GM19193 (cell line): Measurements from ENCODE around the gene CAPN8.

Experiments
- POLR2A ChIP-seq: IDR thresholded peaks from 4 replicates; pipeline ENCODE4 v1.6.1; 2011; ENCODE audit not compliant: insufficient read depth, insufficient read length; ENCODE audit errors: extremely low read depth

CAPN8 gene

DNA sequence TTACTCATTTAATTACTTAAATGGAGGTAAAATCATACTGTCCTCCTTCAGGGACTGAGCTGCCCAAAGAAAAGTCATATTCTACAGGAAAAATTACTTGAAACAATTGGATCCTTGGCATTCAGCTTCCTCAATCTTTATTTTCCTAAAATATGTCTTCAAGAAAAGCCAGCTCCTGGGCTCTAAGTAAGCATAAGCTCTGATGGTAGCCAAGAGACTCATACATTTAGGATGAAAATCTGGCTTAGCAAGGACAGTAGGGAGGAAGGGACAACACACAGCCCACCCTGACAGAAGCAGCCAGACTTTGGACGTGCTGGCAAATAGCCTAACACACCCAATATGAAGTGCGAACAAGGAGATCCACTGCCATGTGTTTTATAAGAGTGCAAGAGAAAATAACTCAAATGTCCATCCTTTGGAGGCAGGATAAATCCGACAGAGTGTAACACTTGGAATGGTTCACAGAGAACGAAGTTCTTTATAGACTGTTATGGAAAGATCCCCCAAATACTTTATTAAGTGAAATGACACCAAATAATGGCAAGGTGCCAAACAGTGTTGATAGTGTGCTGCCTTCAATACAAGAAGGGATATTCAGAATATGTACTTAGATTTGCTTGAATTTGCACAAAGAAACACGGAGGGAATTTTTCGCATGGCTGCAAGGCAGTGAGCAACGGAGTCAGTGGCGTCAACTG is 14.1 kb downstream of the CAPN8 start:
- no peak for TF ChIP-seq POLR2A

DNA sequence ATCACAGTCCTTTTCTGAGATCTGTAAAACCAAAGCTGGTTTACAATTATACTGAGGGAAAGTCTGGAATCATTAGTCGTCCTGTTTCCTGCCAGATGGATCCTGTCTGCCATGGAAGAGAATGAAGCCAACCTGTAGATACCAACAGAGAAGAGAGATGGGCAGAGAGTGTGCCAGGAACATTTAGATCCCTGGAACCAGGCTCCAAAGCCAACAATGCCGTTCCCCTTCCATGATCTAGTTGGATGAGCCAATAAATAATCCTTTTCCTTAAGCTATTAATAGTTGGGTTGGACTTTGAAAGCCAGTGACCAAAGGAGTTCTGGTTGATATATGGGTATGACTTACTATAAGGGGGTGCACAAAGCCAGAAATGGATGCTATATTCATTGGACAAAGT is 15.0 kb downstream of the CAPN8 start:
- TF ChIP-seq POLR2A = no peak

DNA sequence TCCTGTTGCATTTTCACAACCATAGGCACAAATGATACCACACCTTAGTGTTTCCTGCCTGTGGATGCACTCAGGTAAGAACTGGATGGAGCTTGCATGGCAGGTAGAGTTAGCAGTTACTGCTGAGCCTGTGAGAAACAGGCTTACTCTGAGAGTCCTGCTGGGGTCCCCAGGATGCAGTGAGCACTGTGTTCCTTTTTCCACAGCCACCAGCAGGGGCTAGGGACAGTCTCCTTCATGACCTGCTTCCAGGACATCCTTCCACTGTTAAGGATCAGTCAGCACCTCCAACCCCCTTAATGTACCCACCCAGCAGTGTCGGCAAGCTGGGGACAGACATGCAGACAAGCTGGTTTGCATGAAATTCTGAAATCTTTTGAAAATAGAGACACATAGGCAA is 16.3 kb downstream of the CAPN8 start:
- TF ChIP-seq POLR2A = no peak

DNA sequence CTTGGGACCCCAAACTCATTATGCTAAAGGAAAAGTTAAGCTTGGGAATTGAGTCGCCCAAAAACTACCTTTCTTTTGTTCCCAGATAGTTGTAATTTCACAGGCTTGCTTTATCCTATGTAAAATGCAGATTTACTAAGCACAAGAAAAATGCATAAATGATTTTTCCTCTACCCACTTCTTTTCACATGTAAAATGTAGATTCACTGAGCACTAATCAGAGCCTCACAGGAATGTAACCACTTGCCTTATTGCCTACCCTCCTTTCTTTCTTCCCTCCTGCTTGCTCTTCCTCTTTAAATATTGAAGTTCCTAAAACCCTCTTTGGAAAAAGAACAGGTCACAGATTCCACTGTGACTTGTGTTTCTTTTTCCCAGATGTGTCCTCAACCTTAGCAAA is 18.3 kb downstream of the CAPN8 start:
- TF ChIP-seq POLR2A = no peak

DNA sequence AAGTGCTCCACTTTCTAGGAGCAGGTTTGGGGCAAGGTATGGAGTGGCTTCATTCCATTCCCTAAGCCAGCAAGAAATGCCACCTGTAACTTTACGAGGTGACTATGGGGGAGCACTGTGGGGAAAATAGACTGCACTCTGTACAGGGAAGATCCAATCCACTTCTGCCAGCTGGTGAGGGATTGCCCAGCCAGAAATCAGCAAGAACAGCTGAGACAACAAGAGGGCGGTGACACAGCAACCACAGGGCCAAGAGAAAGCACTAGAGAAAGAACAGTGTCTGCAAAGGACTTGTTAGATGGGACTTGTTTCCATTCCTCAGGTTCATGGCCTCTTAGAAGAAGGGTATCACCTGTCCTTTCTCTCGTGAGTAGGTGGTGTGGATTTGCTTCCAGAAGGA is 19.6 kb downstream of the CAPN8 start:
- no peak for TF ChIP-seq POLR2A

DNA sequence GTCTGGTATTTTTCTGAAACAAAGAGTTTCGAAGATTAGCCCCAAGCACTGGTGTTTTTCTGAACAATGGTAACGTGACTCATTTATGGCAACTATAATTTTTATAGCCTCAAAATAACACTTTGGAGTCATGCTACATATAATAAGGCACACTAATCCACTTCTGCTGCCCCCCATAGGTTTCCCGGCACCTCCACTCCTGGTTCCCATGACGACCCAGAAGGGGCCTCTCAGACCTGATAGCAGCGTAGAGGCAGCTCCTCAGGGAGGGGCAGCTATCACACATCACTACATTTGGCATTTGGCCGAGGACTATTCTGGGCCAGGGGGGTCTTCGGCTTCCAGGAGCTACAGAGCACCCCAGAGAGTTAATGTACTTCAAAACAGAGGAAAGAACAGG is 23.3 kb downstream of the CAPN8 start:
- TF ChIP-seq POLR2A = no peak

DNA sequence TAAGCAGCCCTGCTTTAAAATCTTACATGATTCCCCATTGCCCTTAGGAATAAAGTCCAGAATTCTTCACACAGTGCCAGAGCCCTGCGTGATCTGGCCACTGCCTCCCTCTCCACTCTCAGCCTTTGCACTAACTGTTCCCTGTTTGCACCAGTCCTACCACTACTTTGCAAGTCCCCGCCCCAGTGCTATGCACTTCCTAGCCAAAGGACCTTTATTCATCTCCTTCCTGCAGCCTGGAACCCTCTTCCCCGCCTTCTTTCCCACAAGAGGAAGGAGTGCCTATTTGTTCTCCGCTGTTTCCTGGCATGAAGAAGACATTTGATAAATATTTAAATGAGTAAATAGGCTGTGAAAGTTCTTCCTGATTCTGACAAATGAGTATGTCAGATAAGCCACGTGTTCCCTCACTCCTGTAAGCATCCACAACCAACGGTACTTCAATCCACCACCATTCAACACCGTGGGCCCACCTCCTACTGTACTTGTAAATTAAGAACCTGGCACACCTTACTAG is 23.9 kb downstream of the CAPN8 start:
- no peak for TF ChIP-seq POLR2A

DNA sequence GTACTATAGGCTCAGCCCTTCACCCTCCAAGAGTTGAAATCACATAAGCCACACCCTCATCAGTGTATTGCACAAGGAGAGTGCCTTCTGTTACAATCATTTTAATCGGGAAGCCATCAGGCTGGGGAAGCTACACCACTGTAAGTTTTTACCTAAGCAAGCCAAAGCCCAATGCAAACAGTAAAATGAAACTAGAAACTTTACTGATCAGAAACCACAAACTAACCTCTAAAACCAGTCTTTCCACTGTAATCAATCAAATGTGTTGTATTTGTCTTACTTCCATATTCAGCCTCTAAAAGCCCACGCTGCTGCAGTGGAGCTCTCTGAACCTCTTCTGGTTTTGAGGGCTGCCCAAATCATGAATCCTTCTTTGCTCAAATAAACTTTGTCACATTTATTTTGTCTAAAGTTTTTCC is 26.2 kb downstream of the CAPN8 start:
- no peak for TF ChIP-seq POLR2A

DNA sequence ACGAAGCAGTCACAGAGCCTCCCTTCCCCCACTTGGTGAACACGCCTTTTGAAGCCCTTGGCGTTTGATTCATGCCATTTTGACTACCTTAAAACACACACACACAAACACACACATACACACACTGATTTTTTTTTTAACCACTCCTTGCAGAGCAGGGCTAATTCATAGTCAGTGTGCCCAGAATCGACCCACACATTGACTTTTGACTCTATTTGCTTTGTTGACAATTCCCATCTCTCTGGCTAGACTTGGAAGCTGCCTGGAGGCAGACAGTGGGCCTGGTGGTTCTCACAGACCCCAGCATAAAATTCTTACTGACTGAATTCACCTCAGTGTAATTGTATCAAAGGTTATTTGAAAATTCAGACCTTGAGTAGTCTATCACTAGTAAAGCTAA is 30.3 kb downstream of the CAPN8 start:
- no peak for TF ChIP-seq POLR2A

DNA sequence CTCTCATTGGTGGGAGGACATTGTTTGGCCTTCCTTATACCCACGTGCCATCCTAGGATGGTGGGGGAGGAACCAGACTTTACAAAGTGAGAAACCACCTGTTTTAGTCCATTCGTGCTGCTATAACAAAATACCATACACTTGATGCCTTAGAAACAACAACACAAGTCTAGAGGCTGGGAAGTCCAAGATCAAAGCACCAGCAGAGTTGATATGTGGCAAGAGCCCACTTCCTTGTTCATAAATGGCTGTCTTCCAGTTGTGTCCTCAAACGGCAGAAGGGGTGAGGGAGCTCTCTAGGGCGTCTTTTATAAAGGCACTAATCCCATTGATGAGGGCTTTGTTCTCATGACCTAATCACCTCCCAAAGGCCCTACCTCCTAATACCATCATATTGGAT is 31.1 kb downstream of the CAPN8 start:
- TF ChIP-seq POLR2A = no peak

DNA sequence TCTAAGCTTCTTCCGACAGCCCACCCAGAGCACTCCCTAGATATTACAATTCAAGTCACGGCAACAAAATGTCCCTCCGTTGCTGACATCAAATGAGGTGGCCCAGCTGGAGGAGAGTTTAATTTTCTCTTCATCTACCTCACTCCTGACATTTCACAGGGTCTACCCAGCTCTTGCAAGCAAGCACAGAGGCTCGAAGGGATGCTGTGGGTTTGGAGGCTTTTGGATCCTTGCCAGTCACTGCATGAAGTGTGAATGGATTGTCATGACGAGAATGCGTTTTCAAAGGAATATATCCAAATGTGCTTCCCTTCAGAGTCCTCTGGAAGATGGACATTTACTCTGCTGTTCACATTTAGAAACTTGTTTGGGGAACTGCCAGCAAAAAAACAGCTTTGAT is 33.5 kb downstream of the CAPN8 start:
- no peak for TF ChIP-seq POLR2A

DNA sequence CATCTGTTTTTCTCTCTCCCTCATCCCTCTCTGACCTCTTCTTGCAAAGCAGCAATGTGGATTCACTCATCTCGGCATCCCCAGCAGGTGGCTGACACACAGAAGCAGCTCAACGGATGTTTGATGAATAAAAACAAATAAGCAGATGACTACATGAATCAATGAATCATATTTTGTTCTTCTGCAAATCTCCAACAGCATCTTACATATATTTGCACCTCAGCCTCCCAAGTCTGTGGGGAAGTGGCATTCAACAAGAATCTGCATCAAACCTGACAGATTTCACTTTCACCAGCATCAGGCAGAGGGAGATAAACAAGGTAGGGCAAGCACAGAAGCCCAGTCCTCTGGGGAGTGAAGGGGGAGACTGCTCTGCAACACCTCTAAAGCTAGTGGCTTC is 34.0 kb downstream of the CAPN8 start:
- no peak for TF ChIP-seq POLR2A

DNA sequence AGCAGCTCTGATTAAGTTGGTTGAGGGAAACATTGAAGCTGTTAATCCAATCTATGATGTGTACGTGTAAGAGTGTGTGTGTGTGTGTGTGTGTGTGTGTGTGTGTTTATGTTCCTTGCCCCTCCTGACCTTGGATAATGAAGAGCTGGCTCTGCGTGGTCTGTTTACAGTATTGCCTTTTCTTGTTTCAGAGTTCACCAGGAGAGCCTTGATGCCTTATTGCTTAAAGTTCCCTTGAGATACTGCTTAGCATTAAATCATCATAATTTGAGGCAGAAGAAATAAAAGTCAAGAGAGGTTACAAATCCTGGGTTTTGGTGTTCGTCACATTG is 36.4 kb downstream of the CAPN8 start:
- TF ChIP-seq POLR2A = no peak

DNA sequence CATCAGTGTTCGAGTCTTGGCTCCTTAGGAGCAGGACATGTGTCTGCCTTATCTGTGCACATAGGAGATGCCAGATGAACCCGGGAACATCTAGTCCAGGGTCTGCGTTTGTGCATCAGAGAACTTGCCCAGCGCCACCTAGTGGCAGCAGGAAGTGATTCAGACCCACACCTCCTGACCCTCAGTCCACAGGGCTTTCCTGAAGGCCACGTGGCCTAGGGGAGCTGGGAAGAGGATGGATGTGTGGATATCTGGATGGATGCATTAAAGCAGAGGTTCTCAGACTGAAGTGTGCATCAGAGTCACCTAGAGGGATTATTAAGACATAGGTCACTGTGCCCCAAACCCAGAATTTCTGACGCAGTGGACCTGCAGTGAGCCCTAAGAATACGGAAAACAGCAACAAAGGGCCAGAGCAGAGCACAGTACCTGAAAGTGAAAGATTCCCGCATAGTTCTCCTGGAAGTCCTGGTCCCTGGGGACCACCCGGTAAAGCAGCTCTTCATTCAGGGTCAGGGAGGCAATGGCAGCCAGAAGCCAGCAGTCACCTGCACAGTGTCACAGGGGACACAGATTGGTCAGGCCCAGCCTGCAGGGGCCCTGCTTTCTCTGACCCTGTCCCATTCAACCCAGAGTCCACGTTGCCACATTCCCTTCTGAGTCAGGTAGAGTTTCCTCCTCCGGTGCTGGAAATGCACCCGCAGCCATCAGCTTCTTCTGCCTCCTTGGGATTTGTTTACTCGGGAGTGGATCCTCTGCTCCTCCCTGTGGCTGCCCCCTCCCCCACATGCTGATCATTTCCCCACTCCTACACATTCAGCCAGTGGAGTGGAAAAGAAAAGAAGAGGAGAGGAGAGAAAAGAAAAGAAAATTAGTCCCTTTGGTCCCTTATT is 37.0 kb downstream of the CAPN8 start:
- no peak for TF ChIP-seq POLR2A

DNA sequence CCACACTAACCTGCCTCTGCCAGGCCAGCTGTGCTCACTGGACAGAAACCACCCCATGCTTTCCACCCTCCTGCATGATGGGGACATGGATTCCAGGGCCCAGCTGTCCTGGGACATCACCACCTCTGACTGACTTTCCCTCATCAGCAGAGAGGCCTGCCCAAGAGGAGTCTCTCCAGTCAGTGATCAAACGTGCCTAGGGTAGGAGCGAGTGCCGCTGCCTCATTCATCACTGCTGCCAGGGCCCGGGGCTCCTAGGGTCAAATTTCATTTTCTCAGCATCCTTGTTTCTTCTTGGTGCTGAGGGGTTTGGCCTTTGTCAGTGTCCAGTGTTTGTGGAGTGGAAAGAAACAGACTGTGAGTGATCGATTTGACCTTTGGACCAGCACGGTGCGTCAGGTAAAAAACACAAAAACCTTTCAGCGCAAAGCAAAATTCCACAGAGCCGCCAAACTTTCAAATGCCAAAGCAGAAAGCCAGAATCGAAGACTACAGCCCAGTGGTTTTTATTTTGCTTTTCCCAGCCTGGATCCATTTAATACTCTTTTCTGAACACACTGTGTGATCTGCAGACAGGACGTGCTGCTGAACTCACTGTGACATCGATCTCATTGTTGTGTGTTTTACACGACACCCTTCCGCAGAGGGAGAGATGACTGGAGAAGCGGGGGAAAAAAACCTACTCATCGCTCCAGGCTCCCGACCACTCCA is 43.2 kb downstream of the CAPN8 start:
- TF ChIP-seq POLR2A = no peak
